DMS153 treated with DMSO at 0.1 percent for 48 hours (cell line): ENCODE results near the gene MACO1.
"Not testable (repeated sequence)": the region's sequence is repeated elsewhere in the genome, so short reads cannot be mapped to it uniquely, and the experiment has no call there.

Source experiments
- DNase-seq: peaks from one replicate; lab custom pipeline; 2025; ENCODE audit not compliant: unreplicated experiment; lab: John Stamatoyannopoulos, UW

Gene MACO1

GRCh38 chr1:25484533-25484932, 53.8 kb downstream of the MACO1 start:
- no peak for DNase-seq

- DNase-seq, result no peak
Observed at GRCh38 chr1:25485536-25486411, 55.1 kb downstream of the MACO1 start.

- no peak for DNase-seq
Observed at GRCh38 chr1:25486602-25487001, 55.9 kb downstream of the MACO1 start.

GRCh38 chr1:25487628-25488027, 56.9 kb downstream of the MACO1 start:
- no peak for DNase-seq

GRCh38 chr1:25492323-25492722, 61.6 kb downstream of the MACO1 start:
- no peak for DNase-seq

GRCh38 chr1:25494952-25495351, 64.3 kb downstream of the MACO1 start:
- DNase-seq, result no peak

GRCh38 chr1:25500694-25501093, 70.0 kb downstream of the MACO1 start:
- no peak for DNase-seq

- no peak for DNase-seq
Observed at GRCh38 chr1:25501235-25502058, 70.8 kb downstream of the MACO1 start.

GRCh38 chr1:25502957-25503356, 72.3 kb downstream of the MACO1 start:
- DNase-seq, result no peak

- peak; percentile 28 for DNase-seq
Observed at GRCh38 chr1:25503551-25504426, 73.1 kb downstream of the MACO1 start.

GRCh38 chr1:25504706-25505595, 74.3 kb downstream of the MACO1 start:
- no peak for DNase-seq

GRCh38 chr1:25505656-25506385, 75.1 kb downstream of the MACO1 start:
- DNase-seq, result no peak

GRCh38 chr1:25506566-25507463, 76.1 kb downstream of the MACO1 start:
- DNase-seq, result not testable (repeated sequence)

- no peak for DNase-seq
Observed at GRCh38 chr1:25513666-25514065, 83.0 kb downstream of the MACO1 start.

- DNase-seq, result no peak
Observed at GRCh38 chr1:25515033-25515432, 84.3 kb downstream of the MACO1 start.

GRCh38 chr1:25516686-25517085, 86.0 kb downstream of the MACO1 start:
- no peak for DNase-seq

GRCh38 chr1:25517476-25518394, 87.0 kb downstream of the MACO1 start:
- DNase-seq, result no peak
